D721Med (cell line): Measurements from ENCODE around the gene ARHGAP8.

Experiments
- DNase-seq: peaks from one replicate; pipeline ENCODE4 v3.0.0; 2011; ENCODE audit warnings: low spot score; ENCODE audit not compliant: insufficient read length
- FAIRE-seq: peaks from 2 replicates; lab custom pipeline; 2011; peaks lifted over from hg19 to GRCh38; lab: Jason Lieb, UNC
- CTCF ChIP-seq: IDR thresholded peaks from 2 replicates; pipeline ENCODE4 v1.5.1; 2012; ENCODE audit warnings: mild to moderate bottlenecking, control low read depth; ENCODE audit not compliant: insufficient read depth; ENCODE audit errors: missing control alignments

ARHGAP8 gene

DNA sequence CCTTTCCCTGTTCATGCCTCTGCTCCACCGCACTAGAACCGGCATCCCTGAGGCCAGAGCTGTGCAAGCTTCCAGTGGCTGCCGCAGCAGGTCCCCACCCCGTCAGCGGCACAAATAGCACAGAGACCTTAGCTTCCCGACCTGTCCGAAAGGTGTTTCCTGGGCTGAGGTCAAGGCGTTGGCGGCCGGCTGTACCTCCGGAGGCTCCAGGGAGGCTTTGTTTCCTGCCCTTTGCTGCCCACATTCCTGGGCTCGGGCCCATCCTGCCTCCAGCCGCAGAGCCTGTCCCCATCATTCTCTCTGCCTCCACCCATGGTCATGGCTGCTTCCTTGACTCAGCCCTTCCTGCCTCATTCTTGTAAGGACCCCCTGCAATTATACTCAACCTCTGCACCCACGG is 31.2 kb downstream of the ARHGAP8 start:
- no peak for FAIRE-seq
- no peak for TF ChIP-seq CTCF
- no peak for DNase-seq

DNA sequence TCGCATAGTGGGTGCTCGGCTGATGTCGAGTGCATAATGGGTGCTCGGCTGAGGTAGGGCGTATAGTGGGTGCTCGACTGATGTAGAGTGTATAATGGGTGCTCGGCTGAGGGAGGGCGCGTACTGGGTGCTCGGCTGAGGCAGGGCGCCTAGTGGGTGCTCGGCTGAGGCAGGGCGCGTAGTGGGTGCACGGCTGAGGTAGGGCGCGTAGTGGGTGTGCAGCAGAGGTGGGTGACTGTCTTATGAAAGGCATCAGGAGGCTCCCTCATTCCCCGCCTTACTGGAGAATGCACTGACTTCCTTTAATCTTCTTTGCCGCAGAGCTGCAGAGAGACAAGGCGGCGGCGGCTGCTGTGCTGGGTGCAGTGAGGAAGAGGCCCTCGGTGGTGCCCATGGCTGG is 33.8 kb downstream of the ARHGAP8 start:
- no peak for FAIRE-seq
- DNase-seq = no peak
- no peak for TF ChIP-seq CTCF

DNA sequence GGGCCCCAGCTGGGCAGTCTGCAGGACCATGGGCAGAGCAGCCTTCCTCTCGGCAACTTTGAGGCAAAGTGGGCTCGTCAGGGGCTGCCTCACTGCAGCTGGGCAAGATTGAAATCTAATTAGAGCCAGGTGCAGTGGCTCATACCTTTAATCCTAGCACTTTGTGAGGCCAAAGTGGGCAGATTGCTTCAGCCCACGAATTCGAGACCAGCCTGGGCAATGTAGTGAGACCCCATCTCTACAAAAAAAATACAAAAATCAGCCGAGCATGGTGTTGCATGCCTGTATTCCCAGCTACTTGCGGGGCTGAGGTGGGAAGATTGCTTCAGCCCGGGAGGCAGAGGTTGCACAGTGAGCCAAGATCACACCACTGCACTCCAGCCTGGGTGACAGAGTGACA is 34.2 kb downstream of the ARHGAP8 start:
- DNase-seq (no peak), FAIRE-seq (no peak)
- no peak for TF ChIP-seq CTCF

- no peak for TF ChIP-seq CTCF
- FAIRE-seq (no peak), DNase-seq (no peak)
Measured at GRCh38 chr22:44787832-44788231, 35.5 kb downstream of the ARHGAP8 start.

- no peak for TF ChIP-seq CTCF
- no peak for DNase-seq
- FAIRE-seq = no peak
Measured at GRCh38 chr22:44793106-44793505, 40.7 kb downstream of the ARHGAP8 start.

DNA sequence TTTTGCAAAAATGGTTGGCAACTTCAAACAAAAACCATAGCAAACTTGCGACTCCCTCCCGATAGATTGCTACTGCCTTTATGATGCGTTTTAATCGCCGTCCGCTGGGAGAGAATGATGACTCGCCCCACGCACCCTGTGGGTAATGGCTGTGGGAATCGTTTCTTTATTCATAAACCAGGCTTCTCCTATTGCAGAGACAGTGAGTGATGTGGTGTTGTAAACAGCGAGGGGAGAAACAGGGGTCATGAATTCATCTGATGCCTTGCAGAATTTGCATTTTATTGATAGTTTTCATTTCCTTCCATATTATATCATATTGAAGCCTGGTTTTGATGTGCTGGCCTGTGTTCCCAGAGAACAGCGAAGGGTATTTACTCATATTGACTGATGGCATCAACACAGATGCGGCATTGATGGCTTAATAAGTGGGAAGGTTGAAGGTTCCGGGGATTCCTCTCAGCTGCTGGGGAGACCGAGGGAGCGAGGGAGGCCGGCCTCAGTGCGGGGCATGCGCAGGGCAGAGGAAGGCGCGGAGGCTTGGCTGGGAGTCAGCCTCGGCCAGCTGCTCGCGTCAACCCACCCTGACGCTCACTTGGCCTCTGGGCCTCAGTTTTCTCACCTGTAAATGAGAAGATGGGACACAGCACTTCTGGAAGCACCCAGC is 41.3 kb downstream of the ARHGAP8 start:
- no peak for DNase-seq
- no peak for FAIRE-seq
- TF ChIP-seq CTCF = no peak
